Effector memory CD4-positive, alpha-beta T cell (primary cell): Measurements from ENCODE around the gene PUM1.

Experiments used
- DNase-seq, 3 donors: peaks; one replicate each; pipeline ENCODE4 v3.0.0-alpha.2; 2020
- H3K27ac ChIP-seq: 2 replicates; pipeline ENCODE4 v1.7.0; 2013; ENCODE audit warnings: mild to moderate bottlenecking, low read length, moderate library complexity; ENCODE audit not compliant: insufficient read depth, poor library complexity, severe bottlenecking
- H3K27me3 ChIP-seq: replicated peaks from 2 replicates; pipeline ENCODE4 v1.7.0; 2013; ENCODE audit warnings: mild to moderate bottlenecking, low read length; ENCODE audit not compliant: insufficient read depth, control insufficient read depth, poor library complexity, severe bottlenecking
- H3K36me3 ChIP-seq: 2 replicates; pipeline ENCODE4 v1.7.0; 2013; ENCODE audit warnings: mild to moderate bottlenecking, low read length, moderate library complexity; ENCODE audit not compliant: control insufficient read depth, insufficient read depth
- H3K4me1 ChIP-seq: 2 replicates; pipeline ENCODE4 v1.7.0; 2013; ENCODE audit warnings: low read length, mild to moderate bottlenecking; ENCODE audit not compliant: control insufficient read depth, insufficient read depth, poor library complexity, severe bottlenecking
- H3K4me3 ChIP-seq: 2 replicates; pipeline ENCODE4 v1.7.0; 2013; ENCODE audit warnings: low read length, low read depth, mild to moderate bottlenecking; ENCODE audit not compliant: insufficient read depth, poor library complexity, severe bottlenecking
- H3K9me3 ChIP-seq: 2 replicates; pipeline ENCODE4 v1.7.0; 2013; ENCODE audit warnings: mild to moderate bottlenecking, low read length, moderate library complexity; ENCODE audit not compliant: control insufficient read depth

The PUM1 gene

GRCh38 chr1:30998171-30998570 is 67.3 kb downstream of the PUM1 start:
- no peak overlapping the region for H3K4me3 ChIP-seq
- H3K27me3 ChIP-seq = no peaks in the 10 kb centered on the region
- no peak for DNase-seq
- no peaks in the 10 kb centered on the region for H3K4me1 ChIP-seq
- H3K36me3 ChIP-seq = peaks cover 16% of the 10 kb centered on the region
- H3K27ac ChIP-seq = no peak overlapping the region
- no peaks in the 10 kb centered on the region for H3K9me3 ChIP-seq

- H3K4me1 ChIP-seq = no peaks in the 10 kb centered on the region
- peaks cover 22% of the 10 kb centered on the region for H3K36me3 ChIP-seq
- no peak overlapping the region for H3K27ac ChIP-seq
- H3K27me3 ChIP-seq = no peaks in the 10 kb centered on the region
- H3K9me3 ChIP-seq = no peaks in the 10 kb centered on the region
- no peak for DNase-seq
- H3K4me3 ChIP-seq = no peak overlapping the region
These were observed 68.0 kb downstream of the PUM1 start for GRCh38 chr1:30997463-30998057.

GRCh38 chr1:30995990-30996612 is 69.4 kb downstream of the PUM1 start:
- Histone ChIP-seq H3K27me3 (no peaks in the 10 kb centered on the region), H3K27ac (no peak overlapping the region), H3K4me3 (no peak overlapping the region), H3K36me3 (peaks cover 24% of the 10 kb centered on the region), H3K9me3 (no peaks in the 10 kb centered on the region), H3K4me1 (no peaks in the 10 kb centered on the region)
- no peak for DNase-seq

GRCh38 chr1:30991862-30992606 is 73.5 kb downstream of the PUM1 start:
- H3K4me1 ChIP-seq = no peaks in the 10 kb centered on the region
- no peaks in the 10 kb centered on the region for H3K9me3 ChIP-seq
- no peak overlapping the region for H3K4me3 ChIP-seq
- H3K27me3 ChIP-seq = no peaks in the 10 kb centered on the region
- no peak for DNase-seq
- no peak overlapping the region for H3K27ac ChIP-seq
- peaks cover 31% of the 10 kb centered on the region for H3K36me3 ChIP-seq

- Histone ChIP-seq H3K36me3 (peaks cover 24% of the 10 kb centered on the region), H3K27ac (no peak overlapping the region), H3K27me3 (no peaks in the 10 kb centered on the region), H3K4me3 (no peak overlapping the region), H3K4me1 (no peaks in the 10 kb centered on the region), H3K9me3 (no peaks in the 10 kb centered on the region)
- no peak for DNase-seq
These were observed 74.9 kb downstream of the PUM1 start for GRCh38 chr1:30990591-30990990.

- Histone ChIP-seq H3K4me1 (no peaks in the 10 kb centered on the region), H3K4me3 (no peak overlapping the region), H3K36me3 (peaks cover 32% of the 10 kb centered on the region), H3K9me3 (no peaks in the 10 kb centered on the region), H3K27me3 (no peaks in the 10 kb centered on the region), H3K27ac (no peak overlapping the region)
- no peak for DNase-seq
These were observed 77.5 kb downstream of the PUM1 start for GRCh38 chr1:30988045-30988444.

- no peaks in the 10 kb centered on the region for H3K27me3 ChIP-seq
- no peak overlapping the region for H3K27ac ChIP-seq
- no peak for DNase-seq
- no peaks in the 10 kb centered on the region for H3K9me3 ChIP-seq
- no peaks in the 10 kb centered on the region for H3K4me1 ChIP-seq
- peaks cover 19% of the 10 kb centered on the region for H3K36me3 ChIP-seq
- no peak overlapping the region for H3K4me3 ChIP-seq
These were observed 78.8 kb downstream of the PUM1 start for GRCh38 chr1:30986755-30987154.

- Histone ChIP-seq H3K27ac (no peak overlapping the region), H3K36me3 (peaks cover 21% of the 10 kb centered on the region), H3K4me3 (no peak overlapping the region), H3K9me3 (no peaks in the 10 kb centered on the region), H3K27me3 (no peaks in the 10 kb centered on the region), H3K4me1 (no peaks in the 10 kb centered on the region)
- no peak for DNase-seq
These were observed 80.5 kb downstream of the PUM1 start for GRCh38 chr1:30984991-30985503.

- Histone ChIP-seq H3K4me3 (no peak overlapping the region), H3K27ac (no peak overlapping the region), H3K27me3 (no peaks in the 10 kb centered on the region), H3K36me3 (peaks cover 28% of the 10 kb centered on the region), H3K9me3 (no peaks in the 10 kb centered on the region), H3K4me1 (no peaks in the 10 kb centered on the region)
- no peak for DNase-seq
These were observed 81.2 kb downstream of the PUM1 start for GRCh38 chr1:30984165-30984889.
